NK-92 treated with Interleukin-12 subunit alpha and Interleukin-12 subunit beta, amount 100 ng/mL, for 24 hours (cell line): Measurements from ENCODE around the gene CHD1L.
"Not testable (repeated sequence)": the region's sequence is repeated elsewhere in the genome, so short reads cannot be mapped to it uniquely, and the experiment has no call there.

Experiments
- DNase-seq: peaks from one replicate; lab custom pipeline; 2025; lab: John Stamatoyannopoulos, UW

The CHD1L gene

GRCh38 chr1:147267711-147268110, 25.2 kb downstream of the CHD1L start:
- no peak for DNase-seq

- DNase-seq = no peak
Measured at GRCh38 chr1:147270721-147271120, 28.2 kb downstream of the CHD1L start.

GRCh38 chr1:147272042-147272441, 29.6 kb downstream of the CHD1L start:
- no peak for DNase-seq

- no peak for DNase-seq
Measured at GRCh38 chr1:147273409-147274336, 31.2 kb downstream of the CHD1L start.

GRCh38 chr1:147281950-147282349, 39.5 kb downstream of the CHD1L start:
- DNase-seq = no peak

- no peak for DNase-seq
Measured at GRCh38 chr1:147283011-147283410, 40.5 kb downstream of the CHD1L start.

- no peak for DNase-seq
Measured at GRCh38 chr1:147287133-147287865, 44.8 kb downstream of the CHD1L start.

GRCh38 chr1:147292012-147292411, 49.5 kb downstream of the CHD1L start:
- no peak for DNase-seq

- DNase-seq = no peak
Measured at GRCh38 chr1:147292631-147293251, 50.3 kb downstream of the CHD1L start.

- DNase-seq = no peak
Measured at GRCh38 chr1:147297438-147297837, 55.0 kb downstream of the CHD1L start.

- not testable (repeated sequence) for DNase-seq
Measured at GRCh38 chr1:147305803-147306202, 63.3 kb downstream of the CHD1L start.

GRCh38 chr1:147316968-147317367, 74.5 kb downstream of the CHD1L start:
- DNase-seq = no peak

- not testable (repeated sequence) for DNase-seq
Measured at GRCh38 chr1:147326933-147327687, 84.6 kb downstream of the CHD1L start.

- no peak for DNase-seq
Measured at GRCh38 chr1:147334292-147334691, 91.8 kb downstream of the CHD1L start.

GRCh38 chr1:147336291-147336690, 93.8 kb downstream of the CHD1L start:
- no peak for DNase-seq

- DNase-seq = no peak
Measured at GRCh38 chr1:147337040-147337630, 94.7 kb downstream of the CHD1L start.

GRCh38 chr1:147338571-147338970, 96.1 kb downstream of the CHD1L start:
- DNase-seq = no peak

GRCh38 chr1:147341246-147341645, 98.8 kb downstream of the CHD1L start:
- DNase-seq = no peak
